GM12878 (cell line): ENCODE measurements around the gene BHLHE41.

ENCODE experiments used
- EZH2 ChIP-seq: IDR thresholded peaks from 2 replicates; pipeline ENCODE4 v1.6.1; 2012; ENCODE audit warnings: low read depth, mild to moderate bottlenecking, control low read depth, inconsistent platforms, low read length, borderline replicate concordance; ENCODE audit not compliant: control insufficient read depth
- NBN ChIP-seq: fragments of 450-650 bp; IDR thresholded peaks from 2 replicates; pipeline ENCODE4 v1.6.1; 2016
- POLR2AphosphoS5 ChIP-seq: IDR thresholded peaks from 2 replicates; pipeline ENCODE4 v1.6.1; 2011; ENCODE audit warnings: mild to moderate bottlenecking, low read length, inconsistent platforms
- POU2F2 ChIP-seq: IDR thresholded peaks from 3 replicates; pipeline ENCODE4 v1.6.1; 2011; ENCODE audit warnings: low read depth, mild to moderate bottlenecking, low read length, borderline replicate concordance
- RAD21 ChIP-seq: IDR thresholded peaks from 2 replicates; pipeline ENCODE4 v1.6.1; 2011; ENCODE audit warnings: mild to moderate bottlenecking, low read depth, low read length, moderate library complexity; ENCODE audit not compliant: insufficient read depth
- SUZ12 ChIP-seq: fragments of 200-600 bp; sonication (generic); IDR thresholded peaks from one replicate; pipeline ENCODE4 v1.6.1; 2018; ENCODE audit warnings: antibody characterized with exemption, mild to moderate bottlenecking; ENCODE audit not compliant: unreplicated experiment
- TARDBP ChIP-seq: IDR thresholded peaks from 2 replicates; pipeline ENCODE4 v1.6.1; 2016; ENCODE audit warnings: borderline replicate concordance
- TF ChIP-seq, protein P1 (sequence below): IDR thresholded peaks from 2 replicates; pipeline ENCODE4 v1.6.1; 2012; ENCODE audit warnings: low read depth, low read length, improper control_type of control experiment
- TF ChIP-seq, protein P2 (sequence below), 3 experiments: IDR thresholded peaks in 2 of 3; conservative IDR thresholded peaks in 1 of 3; 2 replicates each; pipeline ENCODE4 v1.5.1; 2011; ENCODE audit warnings: low read depth in 3 of 3, low read length in 3 of 3, mild to moderate bottlenecking in 3 of 3, control low read depth in 2 of 3, moderate library complexity in 2 of 3, inconsistent platforms in 1 of 3, mixed read lengths in 1 of 3; ENCODE audit not compliant: control insufficient read depth in 2 of 3, insufficient read depth in 1 of 3; ENCODE audit errors: extremely low read depth in 1 of 3

DNA sequence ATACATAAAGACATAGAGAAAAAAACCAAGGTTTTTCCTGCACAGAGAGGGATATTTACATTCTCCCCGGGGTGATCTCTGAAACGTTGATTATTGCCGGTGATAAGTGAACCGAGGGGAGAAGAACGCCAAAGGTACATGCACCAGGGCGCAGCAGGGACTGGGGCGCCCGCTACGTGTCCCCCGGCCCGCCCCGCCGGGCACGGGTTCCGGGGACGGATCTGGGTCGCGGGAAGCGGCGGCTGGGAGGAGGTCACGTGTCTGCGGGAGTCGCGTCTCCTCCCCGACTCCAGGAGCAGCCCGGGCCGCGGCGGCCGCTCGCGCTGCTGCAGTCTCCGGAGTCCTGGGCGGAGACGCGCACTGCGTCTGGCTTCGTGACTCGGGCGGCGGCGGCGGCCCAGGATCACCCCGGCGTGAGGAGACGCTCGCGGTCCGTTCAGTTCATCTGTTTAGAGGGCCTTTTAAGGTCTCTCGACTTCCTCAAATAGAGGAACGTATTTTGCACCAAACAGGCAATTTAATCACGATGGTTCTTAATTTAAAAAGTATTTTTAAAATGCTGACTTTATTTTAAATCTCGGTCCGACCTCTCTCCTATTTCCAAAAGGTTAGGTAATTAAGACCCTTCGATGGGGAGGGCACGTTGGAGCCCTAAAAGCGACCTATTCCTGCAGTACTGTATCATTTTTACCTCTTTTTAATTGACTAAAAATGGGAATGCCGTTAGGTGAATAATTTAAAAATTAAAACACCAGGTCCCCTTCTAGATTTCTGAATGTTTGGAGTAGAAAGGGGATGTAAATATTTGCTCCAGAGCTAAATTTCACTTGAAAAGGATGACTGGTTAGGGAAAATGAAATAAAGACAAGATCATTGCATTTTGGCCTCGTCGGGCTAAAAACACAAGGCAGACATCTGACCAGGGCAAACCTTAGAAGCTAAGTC is 1.8 kb upstream of the BHLHE41 start:
- TF ChIP-seq, protein P1, sequence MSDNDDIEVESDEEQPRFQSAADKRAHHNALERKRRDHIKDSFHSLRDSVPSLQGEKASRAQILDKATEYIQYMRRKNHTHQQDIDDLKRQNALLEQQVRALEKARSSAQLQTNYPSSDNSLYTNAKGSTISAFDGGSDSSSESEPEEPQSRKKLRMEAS = no peak
- TF ChIP-seq RAD21 (no peak), POLR2AphosphoS5 (no peak), TARDBP (no peak), POU2F2 (no peak), SUZ12 (no peak), NBN (no peak), EZH2 (0 out of 2 replicates have a peak, but pooled peaks have one; percentile 42)
- TF ChIP-seq, protein P2, sequence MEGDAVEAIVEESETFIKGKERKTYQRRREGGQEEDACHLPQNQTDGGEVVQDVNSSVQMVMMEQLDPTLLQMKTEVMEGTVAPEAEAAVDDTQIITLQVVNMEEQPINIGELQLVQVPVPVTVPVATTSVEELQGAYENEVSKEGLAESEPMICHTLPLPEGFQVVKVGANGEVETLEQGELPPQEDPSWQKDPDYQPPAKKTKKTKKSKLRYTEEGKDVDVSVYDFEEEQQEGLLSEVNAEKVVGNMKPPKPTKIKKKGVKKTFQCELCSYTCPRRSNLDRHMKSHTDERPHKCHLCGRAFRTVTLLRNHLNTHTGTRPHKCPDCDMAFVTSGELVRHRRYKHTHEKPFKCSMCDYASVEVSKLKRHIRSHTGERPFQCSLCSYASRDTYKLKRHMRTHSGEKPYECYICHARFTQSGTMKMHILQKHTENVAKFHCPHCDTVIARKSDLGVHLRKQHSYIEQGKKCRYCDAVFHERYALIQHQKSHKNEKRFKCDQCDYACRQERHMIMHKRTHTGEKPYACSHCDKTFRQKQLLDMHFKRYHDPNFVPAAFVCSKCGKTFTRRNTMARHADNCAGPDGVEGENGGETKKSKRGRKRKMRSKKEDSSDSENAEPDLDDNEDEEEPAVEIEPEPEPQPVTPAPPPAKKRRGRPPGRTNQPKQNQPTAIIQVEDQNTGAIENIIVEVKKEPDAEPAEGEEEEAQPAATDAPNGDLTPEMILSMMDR (IDR thresholded peaks at IDR 0.05 in 2 of 3, conservative IDR thresholded peaks at IDR 0.05 in 1 of 3; ENCODE audit: control insufficient read depth in 2 of 3, extremely low read depth in 1 of 3, insufficient read depth in 1 of 3, low read depth in 3 of 3, low read length in 3 of 3) = no peak
